ENCODE results near the gene MYD88. TPM values are rescaled to one million over a fixed set of nuclear protein-coding genes. Genes with fewer than 3 reads are reported as not detected.

The MYD88 gene
- polyA plus RNA-seq, 1 donor from 2014 or later, result 0.14 TPM

- Histone ChIP-seq H4K20me1 (ENCODE audit: insufficient read depth) (no peaks in the 10 kb centered on the region), H3K9me3 (ENCODE audit: low read length) (no peaks in the 10 kb centered on the region), H3K4me2 (ENCODE audit: low read length) (no peak overlapping the region), H3K4me3 (ENCODE audit: low read length) (no peak overlapping the region), H3K9me2 (ENCODE audit: insufficient read depth, low read length) (no peaks in the 10 kb centered on the region), H3K36me3 (ENCODE audit: insufficient read depth, low read length) (no peaks in the 10 kb centered on the region), H3F3A (ENCODE audit: insufficient read depth, low read length, poor library complexity, severe bottlenecking) (no peaks in the 10 kb centered on the region), H3K9ac (ENCODE audit: low read length) (no peak overlapping the region), H3K79me2 (replicated peaks; ENCODE audit: insufficient read depth, low read length) (no peaks in the 10 kb centered on the region), H2AFZ (ENCODE audit: low read depth, low read length) (no peak overlapping the region), H3K27me3 (ENCODE audit: insufficient read depth, low read depth, low read length) (no peaks in the 10 kb centered on the region), H3K27ac (ENCODE audit: low read length) (no peak overlapping the region)
- TF ChIP-seq EZH2 (IDR thresholded peaks at IDR 0.05; ENCODE audit: borderline replicate concordance, insufficient read depth, low read length, poor library complexity, severe bottlenecking), result no peak
- TF ChIP-seq CTCF (IDR thresholded peaks at IDR 0.05; ENCODE audit: poor library complexity, severe bottlenecking), result no peak
- no peak for TF ChIP-seq EP300 (conservative IDR thresholded peaks at IDR 0.05; ENCODE audit: poor library complexity, severe bottlenecking)
- no peak for TF ChIP-seq REST (IDR thresholded peaks at IDR 0.05; ENCODE audit: borderline replicate concordance)
- no peak for TF ChIP-seq MXI1 (conservative IDR thresholded peaks at IDR 0.05; ENCODE audit: poor library complexity, severe bottlenecking)
- no peak for TF ChIP-seq RAD21 (conservative IDR thresholded peaks at IDR 0.05)
- no peak for TF ChIP-seq TAF1 (IDR thresholded peaks at IDR 0.05; ENCODE audit: low read depth)
- no peak for TF ChIP-seq SMC3 (conservative IDR thresholded peaks at IDR 0.05; ENCODE audit: poor library complexity)
- TF ChIP-seq POLR2AphosphoS5 (IDR thresholded peaks at IDR 0.05), result no peak
Observed at GRCh38 chr3:38102444-38102814, 36.0 kb upstream of the MYD88 start.

GRCh38 chr3:38105525-38105924 is 32.9 kb upstream of the MYD88 start:
- H3K36me3 ChIP-seq (ENCODE audit: insufficient read depth, low read length), result no peaks in the 10 kb centered on the region
- TF ChIP-seq EZH2 (IDR thresholded peaks at IDR 0.05; ENCODE audit: borderline replicate concordance, insufficient read depth, low read length, poor library complexity, severe bottlenecking) (no peak), MXI1 (conservative IDR thresholded peaks at IDR 0.05; ENCODE audit: poor library complexity, severe bottlenecking) (no peak), EP300 (conservative IDR thresholded peaks at IDR 0.05; ENCODE audit: poor library complexity, severe bottlenecking) (no peak), CTCF (IDR thresholded peaks at IDR 0.05; ENCODE audit: poor library complexity, severe bottlenecking) (no peak), TAF1 (IDR thresholded peaks at IDR 0.05; ENCODE audit: low read depth) (no peak), REST (IDR thresholded peaks at IDR 0.05; ENCODE audit: borderline replicate concordance) (no peak), SMC3 (conservative IDR thresholded peaks at IDR 0.05; ENCODE audit: poor library complexity) (no peak), POLR2AphosphoS5 (IDR thresholded peaks at IDR 0.05) (no peak), RAD21 (conservative IDR thresholded peaks at IDR 0.05) (no peak)
- no peak overlapping the region for H3K27ac ChIP-seq (ENCODE audit: low read length)
- H3K9ac ChIP-seq (ENCODE audit: low read length), result no peak overlapping the region
- no peaks in the 10 kb centered on the region for H3K9me3 ChIP-seq (ENCODE audit: low read length)
- H3K9me2 ChIP-seq (ENCODE audit: insufficient read depth, low read length), result no peaks in the 10 kb centered on the region
- H3F3A ChIP-seq (ENCODE audit: insufficient read depth, low read length, poor library complexity, severe bottlenecking), result no peaks in the 10 kb centered on the region
- H3K4me3 ChIP-seq (ENCODE audit: low read length), result no peak overlapping the region
- no peak overlapping the region for H3K4me2 ChIP-seq (ENCODE audit: low read length)
- H3K27me3 ChIP-seq (ENCODE audit: insufficient read depth, low read depth, low read length), result no peaks in the 10 kb centered on the region
- no peaks in the 10 kb centered on the region for H4K20me1 ChIP-seq (ENCODE audit: insufficient read depth)
- H3K79me2 ChIP-seq (replicated peaks; ENCODE audit: insufficient read depth, low read length), result no peaks in the 10 kb centered on the region
- H2AFZ ChIP-seq (ENCODE audit: low read depth, low read length), result no peak overlapping the region

Data from neural cell (in vitro differentiated cells).